GM23338 (cell line): ENCODE data around the gene DDX41.

ENCODE experiments used
- JUNB ChIP-seq: IDR thresholded peaks from one replicate; pipeline ENCODE4 v1.6.1; 2016; ENCODE audit warnings: antibody characterized with exemption; ENCODE audit not compliant: unreplicated experiment
- TF ChIP-seq, protein P1 (sequence below), 2 experiments: fragments of 200-600 bp in 1 of 2; sonication (generic) in 1 of 2; conservative IDR thresholded peaks; 2 replicates each; pipeline versions ENCODE4 v1.5.1 to v1.6.1; 2016 to 2017; ENCODE audit warnings: antibody characterized with exemption in 2 of 2, low read depth in 2 of 2, mild to moderate bottlenecking in 2 of 2, moderate library complexity in 1 of 2

DNA sequence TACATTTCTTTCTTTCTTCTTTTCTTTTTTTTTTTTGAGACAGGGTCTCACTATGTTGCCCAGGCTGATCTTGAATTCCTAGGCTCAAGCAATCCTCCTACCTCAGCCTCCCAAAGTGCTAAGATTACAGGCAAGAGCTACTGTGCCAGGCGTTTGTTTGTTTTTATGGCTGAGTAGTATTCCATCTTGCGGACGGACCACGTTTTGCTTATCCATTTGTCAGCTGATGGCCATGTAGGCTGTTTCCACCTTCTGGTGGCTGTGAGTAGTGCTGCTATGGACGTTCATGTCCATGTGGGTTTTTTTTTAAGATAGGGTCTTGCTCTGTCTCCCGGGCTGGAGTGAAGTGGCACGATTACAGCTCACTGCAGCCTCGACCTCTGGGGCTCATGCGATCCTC lies 9.6 kb downstream of the DDX41 start:
- TF ChIP-seq, protein P1, sequence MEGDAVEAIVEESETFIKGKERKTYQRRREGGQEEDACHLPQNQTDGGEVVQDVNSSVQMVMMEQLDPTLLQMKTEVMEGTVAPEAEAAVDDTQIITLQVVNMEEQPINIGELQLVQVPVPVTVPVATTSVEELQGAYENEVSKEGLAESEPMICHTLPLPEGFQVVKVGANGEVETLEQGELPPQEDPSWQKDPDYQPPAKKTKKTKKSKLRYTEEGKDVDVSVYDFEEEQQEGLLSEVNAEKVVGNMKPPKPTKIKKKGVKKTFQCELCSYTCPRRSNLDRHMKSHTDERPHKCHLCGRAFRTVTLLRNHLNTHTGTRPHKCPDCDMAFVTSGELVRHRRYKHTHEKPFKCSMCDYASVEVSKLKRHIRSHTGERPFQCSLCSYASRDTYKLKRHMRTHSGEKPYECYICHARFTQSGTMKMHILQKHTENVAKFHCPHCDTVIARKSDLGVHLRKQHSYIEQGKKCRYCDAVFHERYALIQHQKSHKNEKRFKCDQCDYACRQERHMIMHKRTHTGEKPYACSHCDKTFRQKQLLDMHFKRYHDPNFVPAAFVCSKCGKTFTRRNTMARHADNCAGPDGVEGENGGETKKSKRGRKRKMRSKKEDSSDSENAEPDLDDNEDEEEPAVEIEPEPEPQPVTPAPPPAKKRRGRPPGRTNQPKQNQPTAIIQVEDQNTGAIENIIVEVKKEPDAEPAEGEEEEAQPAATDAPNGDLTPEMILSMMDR (conservative IDR thresholded peaks at IDR 0.05; ENCODE audit: low read depth in 2 of 2): peak; percentile 42
- TF ChIP-seq JUNB: no peak
